Measurements from ENCODE around the gene ALDH6A1. TPM values are rescaled to one million over a fixed set of nuclear protein-coding genes. Genes with fewer than 3 reads are reported as not detected.

The ALDH6A1 gene
- total RNA-seq, 1 donor from 2014 or later: 10.8 TPM

- DNase-seq: no peak
- H3K9me3 Mint-ChIP-seq: no peaks in the 10 kb centered on the region
- intact Hi-C loops (cut with micrococcal nuclease): no loop called here
Measured at GRCh38 chr14:74081491-74081890, 2.8 kb downstream of the ALDH6A1 start.

GRCh38 chr14:74080820-74081460, 3.3 kb downstream of the ALDH6A1 start:
- intact Hi-C loops (cut with micrococcal nuclease): no loop called here
- peaks cover 4% of the 10 kb centered on the region for H3K36me3 Mint-ChIP-seq (ENCODE audit: low read depth)
- peaks cover 23% of the 10 kb centered on the region for H3K4me1 Mint-ChIP-seq
- H3K27me3 Mint-ChIP-seq: no peaks in the 10 kb centered on the region
- H3K4me3 Mint-ChIP-seq: no peak overlapping the region
- DNase-seq: no peak
- H3K27ac Mint-ChIP-seq: no peak overlapping the region
- no peaks in the 10 kb centered on the region for H3K9me3 Mint-ChIP-seq

More at GRCh38 chr14:74081491-74081890, 2.8 kb downstream of the ALDH6A1 start:
- no peak overlapping the region for H3K27ac Mint-ChIP-seq
- H3K4me1 Mint-ChIP-seq: peaks cover 26% of the 10 kb centered on the region
- no peaks in the 10 kb centered on the region for H3K27me3 Mint-ChIP-seq
- peaks cover 4% of the 10 kb centered on the region for H3K36me3 Mint-ChIP-seq (ENCODE audit: low read depth)
- no peak overlapping the region for H3K4me3 Mint-ChIP-seq

- no peak for DNase-seq
- Mint-ChIP-seq H3K27me3 (no peaks in the 10 kb centered on the region), H3K4me3 (no peak overlapping the region), H3K9me3 (no peaks in the 10 kb centered on the region), H3K27ac (no peak overlapping the region), H3K4me1 (peaks cover 3% of the 10 kb centered on the region), H3K36me3 (ENCODE audit: low read depth) (peaks cover 2% of the 10 kb centered on the region)
- intact Hi-C loops (cut with micrococcal nuclease): no loop called here
Measured at GRCh38 chr14:74077401-74077800, 6.9 kb downstream of the ALDH6A1 start.

- Mint-ChIP-seq H3K4me1 (no peaks in the 10 kb centered on the region), H3K9me3 (no peaks in the 10 kb centered on the region), H3K27ac (no peak overlapping the region), H3K4me3 (no peak overlapping the region), H3K36me3 (ENCODE audit: low read depth) (peaks cover 15% of the 10 kb centered on the region), H3K27me3 (no peaks in the 10 kb centered on the region)
- DNase-seq: no peak
- intact Hi-C loops (cut with micrococcal nuclease): no loop called here
Measured at GRCh38 chr14:74065746-74066575, 18.3 kb downstream of the ALDH6A1 start.

GRCh38 chr14:74064883-74065282, 19.4 kb downstream of the ALDH6A1 start:
- intact Hi-C loops (cut with micrococcal nuclease): no loop called here
- Mint-ChIP-seq H3K9me3 (no peaks in the 10 kb centered on the region), H3K4me1 (no peaks in the 10 kb centered on the region), H3K4me3 (no peak overlapping the region), H3K27ac (peak overlapping the region; percentile 24), H3K27me3 (no peaks in the 10 kb centered on the region), H3K36me3 (ENCODE audit: low read depth) (peaks cover 18% of the 10 kb centered on the region)
- DNase-seq: no peak

GRCh38 chr14:74064426-74064825, 19.8 kb downstream of the ALDH6A1 start:
- intact Hi-C loops (cut with micrococcal nuclease): no loop called here
- Mint-ChIP-seq H3K4me3 (no peak overlapping the region), H3K9me3 (no peaks in the 10 kb centered on the region), H3K36me3 (ENCODE audit: low read depth) (peaks cover 21% of the 10 kb centered on the region), H3K4me1 (no peaks in the 10 kb centered on the region), H3K27me3 (no peaks in the 10 kb centered on the region), H3K27ac (no peak overlapping the region)
- DNase-seq: no peak

GRCh38 chr14:74062809-74063150, 21.5 kb downstream of the ALDH6A1 start:
- Mint-ChIP-seq H3K27ac (no peak overlapping the region), H3K4me3 (no peak overlapping the region), H3K4me1 (no peaks in the 10 kb centered on the region), H3K36me3 (ENCODE audit: low read depth) (peaks cover 19% of the 10 kb centered on the region), H3K27me3 (no peaks in the 10 kb centered on the region), H3K9me3 (no peaks in the 10 kb centered on the region)
- intact Hi-C loops (cut with micrococcal nuclease): no loop called here
- DNase-seq: no peak

- no peaks in the 10 kb centered on the region for H3K36me3 Mint-ChIP-seq (ENCODE audit: low read depth)
- DNase-seq: no peak
- H3K4me1 Mint-ChIP-seq: no peaks in the 10 kb centered on the region
- H3K27me3 Mint-ChIP-seq: no peaks in the 10 kb centered on the region
- H3K27ac Mint-ChIP-seq: no peak overlapping the region
- no peak overlapping the region for H3K4me3 Mint-ChIP-seq
- intact Hi-C loops (cut with micrococcal nuclease): no loop called here
- H3K9me3 Mint-ChIP-seq: no peaks in the 10 kb centered on the region
Measured at GRCh38 chr14:74049876-74050495, 34.3 kb downstream of the ALDH6A1 start.

- H3K9me3 Mint-ChIP-seq: no peaks in the 10 kb centered on the region
- H3K4me3 Mint-ChIP-seq: no peak overlapping the region
- no peaks in the 10 kb centered on the region for H3K4me1 Mint-ChIP-seq
- intact Hi-C loops (cut with micrococcal nuclease): no loop called here
- no peak for DNase-seq
- no peak overlapping the region for H3K27ac Mint-ChIP-seq
- no peaks in the 10 kb centered on the region for H3K27me3 Mint-ChIP-seq
- H3K36me3 Mint-ChIP-seq (ENCODE audit: low read depth): no peaks in the 10 kb centered on the region
Measured at GRCh38 chr14:74048281-74048680, 36.0 kb downstream of the ALDH6A1 start.

- no peak for DNase-seq
- Mint-ChIP-seq H3K36me3 (ENCODE audit: low read depth) (no peaks in the 10 kb centered on the region), H3K27me3 (peaks cover 1% of the 10 kb centered on the region), H3K4me3 (no peak overlapping the region), H3K27ac (no peak overlapping the region), H3K4me1 (no peaks in the 10 kb centered on the region), H3K9me3 (no peaks in the 10 kb centered on the region)
- intact Hi-C loops (cut with micrococcal nuclease): no loop called here
Measured at GRCh38 chr14:74045522-74045921, 38.7 kb downstream of the ALDH6A1 start.

GRCh38 chr14:74042296-74042695, 42.0 kb downstream of the ALDH6A1 start:
- intact Hi-C loops (cut with micrococcal nuclease): no loop called here
- Mint-ChIP-seq H3K27me3 (peaks cover 1% of the 10 kb centered on the region), H3K9me3 (no peaks in the 10 kb centered on the region), H3K4me3 (no peak overlapping the region), H3K4me1 (no peaks in the 10 kb centered on the region), H3K36me3 (ENCODE audit: low read depth) (no peaks in the 10 kb centered on the region), H3K27ac (no peak overlapping the region)
- DNase-seq: no peak

GRCh38 chr14:74038020-74038859, 46.0 kb downstream of the ALDH6A1 start:
- Mint-ChIP-seq H3K4me3 (no peak overlapping the region), H3K27ac (no peak overlapping the region), H3K9me3 (no peaks in the 10 kb centered on the region), H3K27me3 (peaks cover 1% of the 10 kb centered on the region), H3K4me1 (no peaks in the 10 kb centered on the region), H3K36me3 (ENCODE audit: low read depth) (no peaks in the 10 kb centered on the region)
- intact Hi-C loops (cut with micrococcal nuclease): loop anchor here (2.0 kb wide), 1 partner anchor 309 kb away; no protein-coding TSS in a partner anchor
- DNase-seq: peak; percentile 77

GRCh38 chr14:74035556-74035955, 48.7 kb downstream of the ALDH6A1 start:
- intact Hi-C loops (cut with micrococcal nuclease): no loop called here
- Mint-ChIP-seq H3K4me3 (no peak overlapping the region), H3K4me1 (no peaks in the 10 kb centered on the region), H3K9me3 (no peaks in the 10 kb centered on the region), H3K36me3 (ENCODE audit: low read depth) (no peaks in the 10 kb centered on the region), H3K27ac (no peak overlapping the region), H3K27me3 (no peaks in the 10 kb centered on the region)
- DNase-seq: no peak
